Fibroblast of pulmonary artery (primary cell): ENCODE data around the gene HSDL1.
"Not testable (repeated sequence)": the region's sequence is repeated elsewhere in the genome, so short reads cannot be mapped to it uniquely, and the experiment has no call there.

Experiments
- DNase-seq: peaks from one replicate; pipeline ENCODE4 v3.0.0-alpha.2; 2010; ENCODE audit warnings: low read depth
- H3K4me3 ChIP-seq: replicated peaks from 2 replicates; pipeline ENCODE4 v1.5.1; 2011; ENCODE audit warnings: low read depth, mild to moderate bottlenecking, control low read depth, low read length, moderate library complexity
- TF ChIP-seq, protein P1 (sequence below): IDR thresholded peaks from 2 replicates; pipeline ENCODE4 v1.5.1; 2011; ENCODE audit warnings: mild to moderate bottlenecking, control low read depth, low read length, inconsistent platforms; ENCODE audit errors: missing control alignments

HSDL1 gene

GRCh38 chr16:84131117-84131516 lies 13.9 kb downstream of the HSDL1 start:
- no peak for DNase-seq
- no peak overlapping the region for H3K4me3 ChIP-seq
- TF ChIP-seq, protein P1, sequence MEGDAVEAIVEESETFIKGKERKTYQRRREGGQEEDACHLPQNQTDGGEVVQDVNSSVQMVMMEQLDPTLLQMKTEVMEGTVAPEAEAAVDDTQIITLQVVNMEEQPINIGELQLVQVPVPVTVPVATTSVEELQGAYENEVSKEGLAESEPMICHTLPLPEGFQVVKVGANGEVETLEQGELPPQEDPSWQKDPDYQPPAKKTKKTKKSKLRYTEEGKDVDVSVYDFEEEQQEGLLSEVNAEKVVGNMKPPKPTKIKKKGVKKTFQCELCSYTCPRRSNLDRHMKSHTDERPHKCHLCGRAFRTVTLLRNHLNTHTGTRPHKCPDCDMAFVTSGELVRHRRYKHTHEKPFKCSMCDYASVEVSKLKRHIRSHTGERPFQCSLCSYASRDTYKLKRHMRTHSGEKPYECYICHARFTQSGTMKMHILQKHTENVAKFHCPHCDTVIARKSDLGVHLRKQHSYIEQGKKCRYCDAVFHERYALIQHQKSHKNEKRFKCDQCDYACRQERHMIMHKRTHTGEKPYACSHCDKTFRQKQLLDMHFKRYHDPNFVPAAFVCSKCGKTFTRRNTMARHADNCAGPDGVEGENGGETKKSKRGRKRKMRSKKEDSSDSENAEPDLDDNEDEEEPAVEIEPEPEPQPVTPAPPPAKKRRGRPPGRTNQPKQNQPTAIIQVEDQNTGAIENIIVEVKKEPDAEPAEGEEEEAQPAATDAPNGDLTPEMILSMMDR: no peak

DNA sequence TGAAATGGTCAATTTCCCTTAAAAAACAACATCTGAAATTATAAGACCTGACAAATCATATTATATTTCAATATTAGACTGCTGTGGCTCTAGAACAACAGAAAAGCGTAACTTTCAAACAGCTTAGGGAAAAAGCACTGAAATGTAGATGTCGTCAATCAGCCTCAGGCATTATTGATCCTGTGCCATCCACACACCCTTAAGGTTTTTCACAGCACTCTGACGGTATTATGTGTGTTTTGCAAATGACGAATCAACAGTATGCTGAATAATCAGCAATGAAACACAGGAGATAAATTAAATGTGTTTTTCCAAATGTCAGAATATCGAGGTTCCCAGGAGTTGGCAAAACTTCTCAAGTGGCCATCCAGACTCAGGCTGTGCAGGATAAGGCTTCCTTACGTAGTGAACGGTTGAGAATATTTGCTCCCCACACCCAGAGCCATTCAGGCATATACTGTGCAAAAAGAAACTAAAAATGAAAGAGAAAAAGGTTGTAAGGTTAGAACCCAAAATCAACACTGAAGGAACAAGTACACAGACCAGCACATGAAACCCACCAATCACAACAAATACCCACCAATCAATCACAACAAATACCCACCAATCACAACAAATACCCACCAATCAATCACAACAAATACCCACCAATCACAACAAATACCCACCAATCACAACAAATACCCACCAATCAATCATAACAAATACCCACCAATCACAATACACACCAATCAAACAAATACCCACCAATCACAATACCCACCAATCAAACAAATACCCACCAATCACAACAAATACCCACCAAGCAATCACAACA lies 20.5 kb downstream of the HSDL1 start:
- no peak overlapping the region for H3K4me3 ChIP-seq
- DNase-seq: no peak
- TF ChIP-seq, protein P1: no peak

GRCh38 chr16:84121007-84121406 lies 24.0 kb downstream of the HSDL1 start:
- H3K4me3 ChIP-seq: no peak overlapping the region
- TF ChIP-seq, protein P1: no peak
- no peak for DNase-seq

DNA sequence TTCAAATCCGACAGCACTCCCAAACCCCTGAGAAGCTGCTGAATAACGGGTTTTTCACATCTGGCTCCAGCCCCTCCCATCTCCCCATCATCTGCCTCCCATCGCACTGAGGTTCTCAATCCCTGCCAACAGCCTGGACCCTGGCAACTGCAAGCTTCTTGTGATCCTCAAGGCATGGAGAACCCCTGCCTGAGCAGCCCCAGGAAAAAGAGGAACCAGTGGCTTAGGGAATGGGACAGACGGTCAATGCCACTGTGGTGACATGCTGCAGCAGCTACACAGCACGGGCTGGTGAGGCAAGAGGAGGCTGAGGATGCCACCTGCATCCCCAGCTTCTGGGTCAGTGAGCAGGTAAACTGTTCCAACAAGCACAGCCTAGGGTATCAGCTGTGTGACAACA lies 25.0 kb downstream of the HSDL1 start:
- DNase-seq: no peak
- TF ChIP-seq, protein P1: no peak
- H3K4me3 ChIP-seq: no peak overlapping the region

DNA sequence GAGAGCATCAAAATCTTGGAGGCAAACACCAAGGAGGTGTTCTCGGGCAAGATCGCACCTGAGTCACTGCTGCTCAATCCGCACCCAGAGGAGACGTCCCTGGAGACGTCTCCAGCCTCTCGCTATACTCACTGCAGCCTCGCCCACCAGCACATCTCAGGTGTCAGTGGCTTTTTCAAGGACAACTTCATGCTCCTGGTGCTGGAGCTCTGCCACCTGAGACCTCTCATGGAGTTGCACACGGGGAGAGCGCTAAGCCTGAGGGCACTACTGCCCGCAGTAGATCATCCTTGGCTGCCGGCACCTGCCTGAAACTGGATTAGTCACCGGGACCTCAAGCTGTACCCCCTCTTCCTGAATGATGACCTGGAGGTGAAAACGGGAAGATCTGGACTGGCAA lies 25.6 kb downstream of the HSDL1 start:
- no peak for DNase-seq
- TF ChIP-seq, protein P1: no peak
- no peak overlapping the region for H3K4me3 ChIP-seq

DNA sequence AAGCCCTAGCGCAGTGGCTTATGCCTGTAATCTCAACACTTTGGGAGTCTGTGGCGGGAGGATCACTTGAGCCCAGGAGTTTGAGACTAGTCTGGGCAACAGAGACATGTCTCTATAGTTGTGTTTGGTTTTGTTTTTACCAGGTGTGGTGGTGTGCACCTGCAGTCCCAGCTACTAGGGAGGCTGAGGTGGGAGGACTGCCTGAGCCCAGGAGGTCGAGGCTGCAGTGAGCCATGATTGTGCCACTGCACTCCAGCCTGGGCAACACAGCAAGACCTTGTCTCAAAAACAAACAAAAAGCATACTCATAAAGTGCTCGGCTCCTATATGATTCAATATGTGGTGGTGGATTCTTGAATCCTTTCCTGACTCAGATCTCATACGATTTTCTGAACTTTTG lies 26.7 kb downstream of the HSDL1 start:
- not testable (repeated sequence) for H3K4me3 ChIP-seq, DNase-seq

GRCh38 chr16:84117494-84117843 lies 27.5 kb downstream of the HSDL1 start:
- TF ChIP-seq, protein P1: no peak
- DNase-seq: no peak
- peak overlapping the region; percentile 95 for H3K4me3 ChIP-seq
